Upper lobe of right lung (tissue), 1 donor: Measurements from ENCODE around the gene YBEY. TPM values are rescaled to one million over a fixed set of nuclear protein-coding genes. Genes with fewer than 3 reads are reported as not detected.

Source experiments
- ATAC-seq: fragments of 200-7000 bp; cut with Tn5 transposase; one replicate; pipeline ENCODE4 v1.9.1; 2020; ENCODE audit warnings: mild to moderate bottlenecking, moderate library complexity
- DNase-seq: peaks from one replicate; pipeline ENCODE4 v3.0.0-alpha.2; 2020
- H3K27ac ChIP-seq: fragments of 200-600 bp; one replicate; pipeline ENCODE4 v1.8.0; 2022
- H3K27me3 ChIP-seq: fragments of 200-600 bp; one replicate; pipeline ENCODE4 v1.8.0; 2022; ENCODE audit warnings: mild to moderate bottlenecking
- H3K36me3 ChIP-seq: fragments of 200-600 bp; one replicate; pipeline ENCODE4 v1.8.0; 2022
- H3K4me1 ChIP-seq: fragments of 200-600 bp; one replicate; pipeline ENCODE4 v1.8.0; 2022
- H3K4me3 ChIP-seq: fragments of 200-600 bp; one replicate; pipeline ENCODE4 v1.8.0; 2022; ENCODE audit warnings: mild to moderate bottlenecking
- H3K9me3 ChIP-seq: fragments of 200-600 bp; one replicate; pipeline ENCODE4 v1.8.0; 2022
- intact Hi-C: fragments of 100-400 bp; cut with DNase I; formaldehyde crosslinking; loops from one replicate; pipeline ENCODE4 v1.11.0; 2022
- total RNA-seq: library from RNA; stranded (reverse); fragmentation: NEBNext Ultra II Directional; extraction: Animal tissue kit (Norgen Biotek cat#: 25700); gene quantifications from one replicate; pipeline ENCODE4 v1.2.1, GENCODE V29; 2021
- TF ChIP-seq, protein P1 (sequence below): fragments of 200-600 bp; IDR thresholded peaks from one replicate; pipeline ENCODE4 v1.8.0; 2022; ENCODE audit warnings: antibody characterized with exemption
- donor health status: DM: no; HTN: yes; CAD: no; lungs with severe emphysema.

YBEY gene
- total RNA-seq, 1 donor from 2014 or later: 14.0 TPM

DNA sequence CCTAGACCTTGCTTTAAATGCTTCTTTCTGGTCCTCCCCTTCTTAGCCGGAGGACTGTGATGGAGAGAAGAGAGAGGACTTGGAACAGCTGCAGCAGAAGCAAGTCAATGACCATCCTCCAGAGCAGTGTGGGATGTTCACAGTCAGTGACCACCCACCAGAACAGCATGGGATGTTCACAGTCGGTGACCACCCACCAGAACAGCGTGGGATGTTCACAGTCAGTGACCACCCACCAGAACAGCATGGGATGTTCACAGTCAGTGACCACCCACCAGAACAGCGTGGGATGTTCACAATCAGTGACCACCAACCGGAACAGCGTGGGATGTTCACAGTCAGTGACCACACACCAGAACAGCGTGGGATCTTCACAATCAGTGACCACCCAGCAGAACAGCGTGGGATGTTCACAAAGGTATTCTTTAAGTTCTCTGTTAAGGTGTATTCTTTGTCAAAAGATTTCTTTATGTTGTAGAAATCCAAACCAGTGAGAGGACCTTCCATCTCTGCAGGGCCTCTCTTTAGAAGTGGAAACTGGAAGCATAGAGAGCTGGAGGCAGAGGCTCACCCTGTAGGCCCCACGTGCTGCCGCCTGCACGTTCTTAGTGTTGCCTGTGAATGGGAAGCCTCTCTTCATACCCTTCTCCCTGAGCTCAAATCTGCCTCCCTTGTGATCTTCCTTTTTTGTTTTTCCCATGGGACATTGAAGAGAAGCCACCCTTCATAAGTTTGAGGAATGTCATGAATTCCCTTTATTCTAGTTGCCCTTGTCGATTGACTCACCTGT, 48.4 kb downstream of the YBEY start:
- intact Hi-C loops: no loop called here
- Histone ChIP-seq H3K9me3 (no peaks in the 10 kb centered on the region), H3K4me1 (no peaks in the 10 kb centered on the region), H3K27me3 (no peaks in the 10 kb centered on the region), H3K36me3 (peaks cover 56% of the 10 kb centered on the region), H3K4me3 (no peak overlapping the region), H3K27ac (no peak overlapping the region)
- ATAC-seq (no peak), DNase-seq (no peak)
- TF ChIP-seq, protein P1, sequence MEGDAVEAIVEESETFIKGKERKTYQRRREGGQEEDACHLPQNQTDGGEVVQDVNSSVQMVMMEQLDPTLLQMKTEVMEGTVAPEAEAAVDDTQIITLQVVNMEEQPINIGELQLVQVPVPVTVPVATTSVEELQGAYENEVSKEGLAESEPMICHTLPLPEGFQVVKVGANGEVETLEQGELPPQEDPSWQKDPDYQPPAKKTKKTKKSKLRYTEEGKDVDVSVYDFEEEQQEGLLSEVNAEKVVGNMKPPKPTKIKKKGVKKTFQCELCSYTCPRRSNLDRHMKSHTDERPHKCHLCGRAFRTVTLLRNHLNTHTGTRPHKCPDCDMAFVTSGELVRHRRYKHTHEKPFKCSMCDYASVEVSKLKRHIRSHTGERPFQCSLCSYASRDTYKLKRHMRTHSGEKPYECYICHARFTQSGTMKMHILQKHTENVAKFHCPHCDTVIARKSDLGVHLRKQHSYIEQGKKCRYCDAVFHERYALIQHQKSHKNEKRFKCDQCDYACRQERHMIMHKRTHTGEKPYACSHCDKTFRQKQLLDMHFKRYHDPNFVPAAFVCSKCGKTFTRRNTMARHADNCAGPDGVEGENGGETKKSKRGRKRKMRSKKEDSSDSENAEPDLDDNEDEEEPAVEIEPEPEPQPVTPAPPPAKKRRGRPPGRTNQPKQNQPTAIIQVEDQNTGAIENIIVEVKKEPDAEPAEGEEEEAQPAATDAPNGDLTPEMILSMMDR: no peak

DNA sequence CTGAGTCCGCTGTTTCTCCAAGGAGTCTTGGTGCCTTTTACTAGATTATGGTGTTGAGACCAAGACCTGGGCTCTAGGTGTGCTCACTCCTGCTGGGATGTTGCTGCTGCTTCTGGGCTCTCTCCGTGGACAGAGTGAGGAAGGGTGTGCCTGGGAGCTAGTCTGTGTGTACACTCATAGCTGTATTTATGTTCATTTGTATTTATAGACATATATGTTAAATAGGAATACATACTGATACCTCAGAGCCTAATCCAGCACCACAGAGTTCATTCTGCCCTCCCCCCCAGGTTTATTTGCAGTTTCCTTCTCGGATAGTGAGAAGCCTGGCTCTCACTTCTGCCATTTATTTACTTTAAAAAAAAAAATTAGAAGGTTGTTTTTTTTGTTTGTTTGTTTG, 50.5 kb downstream of the YBEY start:
- H3K9me3 ChIP-seq: no peaks in the 10 kb centered on the region
- no peak for ATAC-seq
- no peaks in the 10 kb centered on the region for H3K27me3 ChIP-seq
- DNase-seq: no peak
- no peak overlapping the region for H3K4me3 ChIP-seq
- H3K36me3 ChIP-seq: peaks cover 46% of the 10 kb centered on the region
- H3K27ac ChIP-seq: no peak overlapping the region
- TF ChIP-seq, protein P1: no peak
- intact Hi-C loops: no loop called here
- H3K4me1 ChIP-seq: no peaks in the 10 kb centered on the region

DNA sequence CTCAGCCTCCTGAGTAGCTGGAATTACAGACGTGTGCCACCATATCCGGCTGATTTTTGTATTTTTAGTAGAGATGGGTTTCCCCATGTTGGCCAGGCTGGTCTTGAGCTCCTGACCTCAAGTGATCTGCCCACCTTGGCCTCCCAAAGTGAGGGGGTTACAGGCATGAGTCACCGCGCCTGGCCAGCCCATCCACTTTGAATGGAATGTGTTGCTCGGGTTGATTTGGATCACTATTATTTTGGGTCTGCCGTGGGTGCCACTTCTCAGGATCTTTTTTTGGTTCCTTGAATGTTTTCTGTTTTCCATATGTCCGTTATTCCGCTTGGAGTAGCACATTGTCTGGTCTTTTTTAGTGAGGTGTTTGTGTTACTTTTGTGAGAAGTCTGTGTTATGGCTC, 54.9 kb downstream of the YBEY start:
- Histone ChIP-seq H3K4me1 (no peaks in the 10 kb centered on the region), H3K27me3 (no peaks in the 10 kb centered on the region), H3K27ac (no peak overlapping the region), H3K9me3 (no peaks in the 10 kb centered on the region), H3K4me3 (no peak overlapping the region), H3K36me3 (peaks cover 36% of the 10 kb centered on the region)
- DNase-seq: no peak
- intact Hi-C loops: no loop called here
- TF ChIP-seq, protein P1: no peak
- no peak for ATAC-seq

- no peaks in the 10 kb centered on the region for H3K9me3 ChIP-seq
- H3K36me3 ChIP-seq: peaks cover 50% of the 10 kb centered on the region
- H3K4me3 ChIP-seq: no peak overlapping the region
- TF ChIP-seq, protein P1: no peak
- intact Hi-C loops: no loop called here
- DNase-seq (no peak), ATAC-seq (no peak)
- no peaks in the 10 kb centered on the region for H3K27me3 ChIP-seq
- no peaks in the 10 kb centered on the region for H3K4me1 ChIP-seq
- H3K27ac ChIP-seq: no peak overlapping the region
These were observed 58.2 kb downstream of the YBEY start for GRCh38 chr21:46344219-46344915.

- no peaks in the 10 kb centered on the region for H3K4me1 ChIP-seq
- no peak for ATAC-seq
- H3K4me3 ChIP-seq: no peak overlapping the region
- H3K27ac ChIP-seq: no peak overlapping the region
- intact Hi-C loops: no loop called here
- no peaks in the 10 kb centered on the region for H3K27me3 ChIP-seq
- H3K9me3 ChIP-seq: no peaks in the 10 kb centered on the region
- TF ChIP-seq, protein P1: no peak
- no peak for DNase-seq
- peaks cover 55% of the 10 kb centered on the region for H3K36me3 ChIP-seq
These were observed 59.7 kb downstream of the YBEY start for GRCh38 chr21:46345861-46346260.
